SHP77 (cell line): ENCODE data around the gene BUB3.

Experiments used
- DNase-seq, 2 experiments: peaks; one replicate each; lab custom pipeline; 2025; lab: John Stamatoyannopoulos, UW

Gene BUB3

GRCh38 chr10:123154092-123154710, at the start of gene BUB3:
BUB3 (plus strand) TSS chr10:123154402; CDS start chr10:123154918, 516 bp downstream.
- peak; percentile 98 to 99 for DNase-seq

- no peak for DNase-seq
Measured at GRCh38 chr10:123109466-123109865, 44.7 kb upstream of the BUB3 start.

GRCh38 chr10:123117644-123118417, 36.4 kb upstream of the BUB3 start:
- DNase-seq, result no peak

GRCh38 chr10:123119081-123119480, 35.1 kb upstream of the BUB3 start:
- DNase-seq, result no peak

GRCh38 chr10:123126246-123126645, 28.0 kb upstream of the BUB3 start:
- no peak for DNase-seq

- no peak for DNase-seq
Measured at GRCh38 chr10:123129618-123130271, 24.5 kb upstream of the BUB3 start.

- DNase-seq, result peak; percentile 59 to 77
Measured at GRCh38 chr10:123132576-123133477, 21.4 kb upstream of the BUB3 start.

GRCh38 chr10:123133541-123134342, 20.5 kb upstream of the BUB3 start:
- no peak for DNase-seq

- DNase-seq, result no peak
Measured at GRCh38 chr10:123134343-123134914, 19.8 kb upstream of the BUB3 start.

GRCh38 chr10:123134915-123135414, 19.2 kb upstream of the BUB3 start:
- no peak for DNase-seq

- no peak for DNase-seq
Measured at GRCh38 chr10:123135415-123136141, 18.6 kb upstream of the BUB3 start, which contains the start of gene HMX3. HMX3 (plus strand) TSS chr10:123135970; CDS start chr10:123136051, 81 bp downstream.

- DNase-seq, result no peak
Measured at GRCh38 chr10:123136221-123136805, 17.9 kb upstream of the BUB3 start.

- no peak for DNase-seq
Measured at GRCh38 chr10:123136806-123137642, 17.2 kb upstream of the BUB3 start.

- no peak for DNase-seq
Measured at GRCh38 chr10:123139165-123139520, 15.1 kb upstream of the BUB3 start.

- no peak for DNase-seq
Measured at GRCh38 chr10:123139521-123140163, 14.6 kb upstream of the BUB3 start.

- DNase-seq, result no peak
Measured at GRCh38 chr10:123140164-123140982, 13.8 kb upstream of the BUB3 start.

- DNase-seq, result no peak
Measured at GRCh38 chr10:123140983-123141390, 13.2 kb upstream of the BUB3 start.
